GM20000 (cell line): ENCODE data around the gene HAX1.
"Not testable (repeated sequence)": the region's sequence is repeated elsewhere in the genome, so short reads cannot be mapped to it uniquely, and the experiment has no call there.

Source experiments
- DNase-seq: peaks from one replicate; pipeline ENCODE4 v3.0.0; 2012; ENCODE audit warnings: low spot score
- TF ChIP-seq, protein P1 (sequence below): IDR thresholded peaks from 2 replicates; pipeline ENCODE4 v1.5.1; 2012; ENCODE audit warnings: mild to moderate bottlenecking, control low read depth; ENCODE audit errors: extremely low read depth, missing control alignments

Gene HAX1

DNA sequence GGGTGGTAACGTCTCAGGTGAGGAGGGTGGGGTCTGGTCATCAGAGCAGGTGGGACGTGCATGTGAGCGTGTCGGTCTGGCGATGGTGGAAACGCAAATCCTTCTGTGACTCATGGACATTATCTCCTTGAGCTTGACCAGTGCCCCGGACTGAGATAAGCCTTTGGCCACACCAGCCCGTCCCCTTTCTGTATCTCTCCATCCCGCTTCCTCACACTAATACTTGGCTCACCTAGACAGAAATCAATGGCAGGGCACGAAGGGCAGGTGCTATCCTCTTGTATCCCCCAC lies 40.6 kb downstream of the HAX1 start:
- no peak for DNase-seq
- TF ChIP-seq, protein P1, sequence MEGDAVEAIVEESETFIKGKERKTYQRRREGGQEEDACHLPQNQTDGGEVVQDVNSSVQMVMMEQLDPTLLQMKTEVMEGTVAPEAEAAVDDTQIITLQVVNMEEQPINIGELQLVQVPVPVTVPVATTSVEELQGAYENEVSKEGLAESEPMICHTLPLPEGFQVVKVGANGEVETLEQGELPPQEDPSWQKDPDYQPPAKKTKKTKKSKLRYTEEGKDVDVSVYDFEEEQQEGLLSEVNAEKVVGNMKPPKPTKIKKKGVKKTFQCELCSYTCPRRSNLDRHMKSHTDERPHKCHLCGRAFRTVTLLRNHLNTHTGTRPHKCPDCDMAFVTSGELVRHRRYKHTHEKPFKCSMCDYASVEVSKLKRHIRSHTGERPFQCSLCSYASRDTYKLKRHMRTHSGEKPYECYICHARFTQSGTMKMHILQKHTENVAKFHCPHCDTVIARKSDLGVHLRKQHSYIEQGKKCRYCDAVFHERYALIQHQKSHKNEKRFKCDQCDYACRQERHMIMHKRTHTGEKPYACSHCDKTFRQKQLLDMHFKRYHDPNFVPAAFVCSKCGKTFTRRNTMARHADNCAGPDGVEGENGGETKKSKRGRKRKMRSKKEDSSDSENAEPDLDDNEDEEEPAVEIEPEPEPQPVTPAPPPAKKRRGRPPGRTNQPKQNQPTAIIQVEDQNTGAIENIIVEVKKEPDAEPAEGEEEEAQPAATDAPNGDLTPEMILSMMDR: no peak

DNA sequence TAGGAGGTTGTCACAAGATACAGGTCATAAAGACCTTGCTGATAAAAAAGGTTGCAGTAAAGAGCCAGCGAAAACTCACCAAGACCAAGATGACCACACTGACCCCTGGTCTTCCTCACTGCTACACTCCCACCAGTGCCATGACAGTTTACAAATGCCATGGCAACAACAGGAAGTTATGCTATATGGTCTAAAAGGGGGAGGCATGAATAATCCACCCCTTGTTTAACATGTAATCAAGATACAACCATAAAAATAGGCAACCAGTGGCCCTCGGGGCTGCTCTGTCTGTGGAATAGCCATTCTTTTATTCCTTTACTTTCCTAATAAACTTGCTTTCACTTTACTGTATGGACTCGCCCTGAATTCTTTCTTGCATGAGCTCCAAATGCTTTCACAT lies 41.8 kb downstream of the HAX1 start:
- not testable (repeated sequence) for DNase-seq

DNA sequence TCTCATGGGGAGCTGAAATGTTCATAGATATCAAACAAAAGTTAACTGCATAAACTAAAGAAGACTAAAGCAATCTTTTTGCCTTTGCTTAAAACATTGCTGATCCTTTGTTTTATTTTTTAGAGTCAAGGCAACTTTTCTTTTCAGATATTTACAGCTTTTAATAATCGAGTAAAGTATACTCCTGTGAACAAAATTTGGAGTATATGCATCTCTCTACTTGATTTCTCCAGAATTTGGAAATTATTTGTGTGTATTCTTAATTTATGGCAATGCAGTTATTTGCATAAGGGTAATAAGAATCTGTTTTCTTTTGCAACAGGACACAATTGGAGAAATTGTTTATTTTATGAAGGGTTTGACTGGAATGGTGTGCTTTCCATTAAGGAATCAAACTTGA lies 44.3 kb downstream of the HAX1 start:
- TF ChIP-seq, protein P1: no peak
- no peak for DNase-seq

DNA sequence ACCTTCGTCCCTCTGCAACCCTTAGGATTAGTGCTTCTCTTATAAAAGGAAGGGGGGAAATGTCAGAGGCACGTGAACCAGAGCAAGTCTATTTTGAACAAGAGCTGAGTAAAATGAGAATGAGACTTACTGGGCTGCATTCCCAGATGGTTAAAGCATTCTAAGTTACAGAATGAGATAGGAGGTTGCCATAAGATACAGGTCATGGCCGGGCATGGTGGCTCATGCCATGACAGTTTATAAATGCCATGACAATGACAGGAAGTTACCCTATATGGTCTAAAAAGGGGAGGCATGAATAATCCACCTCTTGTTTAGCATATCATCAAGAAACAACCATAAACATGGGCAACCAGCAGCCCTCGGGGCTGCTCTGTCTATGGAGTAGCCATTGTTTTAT lies 46.0 kb downstream of the HAX1 start:
- TF ChIP-seq, protein P1: no peak
- no peak for DNase-seq

DNA sequence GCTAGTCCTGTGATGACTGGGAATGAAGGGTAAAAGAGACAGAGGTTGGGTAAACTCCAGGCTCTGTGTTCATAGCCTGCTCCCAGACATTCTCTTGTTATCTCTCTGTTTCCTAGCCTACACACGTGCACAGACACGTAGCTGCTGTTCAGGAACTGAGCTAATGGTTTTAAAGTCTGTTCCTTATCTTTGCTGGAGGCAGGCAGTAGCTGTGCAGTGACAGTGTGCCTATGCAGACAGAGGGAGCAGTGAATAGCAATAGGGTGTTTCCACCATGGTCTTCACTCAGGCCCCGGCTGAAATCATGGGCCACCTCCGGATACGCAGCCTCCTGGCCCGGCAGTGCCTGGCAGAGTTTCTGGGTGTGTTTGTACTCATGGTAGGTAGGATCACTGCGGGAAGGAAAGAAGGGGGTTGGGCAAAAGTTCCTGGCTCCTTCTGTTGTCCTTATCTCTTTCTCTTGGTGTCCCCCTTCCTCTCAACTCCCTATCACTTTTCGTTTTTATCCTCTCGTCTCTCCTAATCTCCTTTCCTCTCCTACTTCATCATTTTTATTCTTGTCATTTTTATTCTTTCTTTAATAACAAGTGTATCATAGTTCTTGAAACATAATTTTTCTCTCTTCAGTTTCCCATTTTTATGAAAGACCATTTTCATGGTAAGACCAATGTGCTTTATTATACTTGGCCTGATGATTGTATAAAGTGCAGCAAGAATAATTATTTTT lies 48.6 kb downstream of the HAX1 start, which contains the start of gene AQP10:
TSS of gene AQP10 (plus strand) at position 212 of the 727 bp plus-strand sequence. CDS start at position 275, 63 bp downstream.
- TF ChIP-seq, protein P1: no peak

DNA sequence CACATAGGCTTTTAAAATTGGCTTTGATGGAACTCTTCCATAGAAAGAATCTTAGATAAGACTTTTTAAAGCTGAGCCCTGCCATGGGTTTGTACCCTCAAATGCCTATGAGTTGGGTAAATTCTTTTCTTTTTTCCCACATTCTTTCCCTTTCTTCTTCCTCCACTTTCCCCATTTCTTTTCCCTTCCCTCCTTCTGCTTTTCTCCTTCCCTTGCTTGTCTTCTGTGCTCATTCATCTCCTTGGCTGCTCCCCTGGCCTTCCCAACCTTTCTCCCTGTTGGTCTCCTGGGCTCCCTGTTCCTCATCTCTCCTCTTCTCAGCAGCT lies 49.1 kb downstream of the HAX1 start:
- DNase-seq: not testable (repeated sequence)

More for the DNA sequence above, 48.6 kb downstream of the HAX1 start, which contains the start of gene AQP10:
- DNase-seq: no peak

DNA sequence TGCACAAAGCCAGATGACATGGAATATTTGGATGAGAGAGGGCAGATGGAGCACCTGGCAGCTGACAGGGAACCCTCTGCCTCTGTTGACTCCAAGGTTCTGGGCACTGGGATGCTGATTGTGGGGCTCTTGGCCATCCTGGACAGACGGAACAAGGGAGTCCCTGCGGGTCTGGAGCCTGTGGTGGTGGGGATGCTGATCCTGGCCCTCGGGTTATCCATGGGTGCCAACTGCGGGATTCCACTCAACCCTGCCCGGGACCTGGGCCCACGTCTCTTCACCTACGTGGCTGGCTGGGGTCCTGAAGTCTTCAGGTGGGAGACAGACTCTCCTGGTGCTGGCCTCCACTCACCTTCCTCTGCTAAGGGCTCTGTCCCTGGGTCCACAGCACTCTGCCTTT lies 51.1 kb downstream of the HAX1 start:
- TF ChIP-seq, protein P1: no peak
- DNase-seq: no peak

DNA sequence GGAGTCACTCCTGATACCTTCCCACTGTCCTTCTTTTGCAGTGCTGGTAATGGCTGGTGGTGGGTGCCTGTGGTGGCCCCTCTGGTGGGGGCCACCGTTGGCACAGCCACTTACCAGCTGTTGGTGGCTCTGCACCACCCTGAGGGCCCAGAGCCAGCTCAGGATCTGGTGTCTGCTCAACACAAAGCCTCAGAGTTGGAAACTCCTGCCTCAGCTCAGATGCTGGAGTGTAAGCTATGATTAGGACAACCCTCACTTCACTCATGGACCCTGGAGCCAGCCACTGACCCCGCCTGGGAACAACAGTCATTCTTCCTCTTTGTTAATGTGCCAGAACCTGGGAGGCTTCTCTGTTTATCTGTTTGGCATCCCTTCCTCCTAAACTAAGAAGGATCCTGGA lies 51.8 kb downstream of the HAX1 start:
- TF ChIP-seq, protein P1: no peak
- no peak for DNase-seq
